D341Med (cell line): ENCODE measurements around the gene SPRR1B.
"Not testable (repeated sequence)": the region's sequence is repeated elsewhere in the genome, so short reads cannot be mapped to it uniquely, and the experiment has no call there.

Experiments used
- DNase-seq: peaks from one replicate; pipeline ENCODE4 v3.0.0; 2012; ENCODE audit warnings: low spot score

SPRR1B gene

DNA sequence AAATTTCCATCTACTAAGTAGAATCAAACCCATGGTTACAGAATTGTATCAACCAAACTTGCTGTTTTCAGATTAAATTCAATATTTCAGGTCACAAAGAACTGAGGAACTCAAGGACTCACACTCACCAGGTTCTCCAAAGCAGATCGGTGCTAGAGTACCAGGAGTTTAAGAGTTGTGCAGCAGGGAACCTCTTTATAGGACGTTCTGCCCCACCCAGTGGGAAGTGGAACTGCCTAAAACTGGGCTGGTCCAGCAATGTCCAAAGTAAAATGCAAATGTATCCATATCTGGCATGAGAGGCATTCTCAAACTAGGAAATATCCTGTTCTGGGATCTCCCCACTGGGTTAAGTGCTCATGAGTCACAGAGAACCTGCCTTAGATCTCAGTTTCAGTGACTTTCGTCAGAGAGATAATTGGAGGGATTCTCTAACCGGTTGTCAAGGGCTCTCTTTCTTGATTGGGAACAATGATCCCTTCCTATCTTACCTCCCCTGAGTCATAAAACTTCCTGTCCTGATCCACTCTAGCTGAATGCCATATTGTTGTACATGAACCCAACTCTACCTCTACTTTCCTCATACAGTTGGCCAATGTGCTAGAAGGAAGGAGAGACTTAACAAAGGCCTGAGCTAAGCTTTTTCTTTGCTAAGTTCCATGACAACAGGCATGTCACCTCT lies 10.1 kb downstream of the SPRR1B start, which contains the start of gene SPRR2D:
TSS of gene SPRR2D (minus strand) at position 171 of the 682 bp plus-strand sequence. CDS start 774 bp downstream, outside the sequence.
- no peak for DNase-seq

DNA sequence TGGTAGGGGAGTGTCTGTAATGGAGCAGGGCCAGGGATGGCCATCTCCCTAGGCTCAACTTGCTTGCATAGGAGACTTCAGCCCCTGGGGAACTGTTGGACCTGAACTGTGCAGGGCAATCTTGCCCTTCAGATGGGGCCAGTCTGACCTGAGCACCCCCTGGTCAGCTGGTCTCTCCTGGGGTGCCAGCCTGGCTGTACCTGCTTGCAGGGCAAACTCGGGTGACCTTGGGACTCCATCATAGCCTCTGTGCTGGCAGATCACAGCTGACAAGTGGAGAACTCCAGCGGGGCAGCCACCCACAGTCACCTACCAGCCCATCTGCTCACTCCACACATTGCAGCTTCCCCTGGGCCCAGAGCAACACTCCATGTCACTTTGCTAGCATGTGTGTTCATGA lies 18.2 kb downstream of the SPRR1B start:
- no peak for DNase-seq

GRCh38 chr1:153056111-153056510 lies 25.1 kb downstream of the SPRR1B start:
- not testable (repeated sequence) for DNase-seq

DNA sequence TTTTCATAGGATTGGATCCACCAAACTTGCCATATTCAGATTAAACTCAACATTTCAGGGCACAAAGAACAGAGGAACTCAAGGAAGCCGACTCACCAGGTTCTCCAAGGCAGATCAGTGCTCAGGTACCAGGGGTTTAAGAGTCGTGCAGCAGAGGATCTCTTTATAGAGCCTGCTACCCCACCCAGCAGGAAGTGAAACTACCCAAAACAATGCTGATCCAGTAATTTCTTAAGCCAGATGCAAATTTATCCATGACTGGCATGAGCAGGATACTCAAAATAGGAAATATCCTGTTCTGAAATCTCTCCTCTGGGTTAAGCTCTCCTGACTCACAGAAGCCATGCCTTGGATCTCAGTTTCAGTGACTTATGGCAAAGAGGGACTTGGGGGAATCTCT lies 26.4 kb downstream of the SPRR1B start, which contains the start of gene SPRR2A:
TSS of gene SPRR2A (minus strand) at position 138 of the 400 bp plus-strand sequence. CDS start 777 bp downstream, outside the sequence.
- DNase-seq, result no peak

- no peak for DNase-seq
Measured at GRCh38 chr1:153058154-153058553, 27.2 kb downstream of the SPRR1B start.

- DNase-seq, result no peak
Measured at GRCh38 chr1:153058826-153059784, 28.1 kb downstream of the SPRR1B start.

DNA sequence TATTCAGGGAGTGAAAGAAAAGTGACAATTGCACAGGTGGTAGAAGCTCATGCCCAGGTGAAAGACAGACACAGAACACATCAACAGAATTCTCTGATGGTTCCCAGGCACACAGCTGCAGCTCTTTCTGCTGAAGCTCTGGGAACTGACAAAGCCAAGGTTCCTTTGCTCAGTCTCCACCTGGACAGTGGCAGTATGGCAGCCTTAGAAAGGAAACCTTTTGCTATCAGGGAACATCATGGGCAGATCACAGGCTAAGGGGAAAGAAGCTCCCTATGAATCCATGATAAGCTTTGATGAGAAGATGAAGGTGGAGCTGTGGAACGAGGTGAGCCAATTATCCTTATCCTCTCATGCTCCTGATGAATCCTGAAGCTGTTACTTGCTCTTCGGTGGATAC lies 39.2 kb downstream of the SPRR1B start:
- DNase-seq, result no peak

GRCh38 chr1:153071511-153071910 lies 40.5 kb downstream of the SPRR1B start, which contains the start of gene SPRR2B:
SPRR2B (minus strand) TSS chr1:153071611; CDS start chr1:153070839, 772 bp downstream.
- DNase-seq, result no peak

DNA sequence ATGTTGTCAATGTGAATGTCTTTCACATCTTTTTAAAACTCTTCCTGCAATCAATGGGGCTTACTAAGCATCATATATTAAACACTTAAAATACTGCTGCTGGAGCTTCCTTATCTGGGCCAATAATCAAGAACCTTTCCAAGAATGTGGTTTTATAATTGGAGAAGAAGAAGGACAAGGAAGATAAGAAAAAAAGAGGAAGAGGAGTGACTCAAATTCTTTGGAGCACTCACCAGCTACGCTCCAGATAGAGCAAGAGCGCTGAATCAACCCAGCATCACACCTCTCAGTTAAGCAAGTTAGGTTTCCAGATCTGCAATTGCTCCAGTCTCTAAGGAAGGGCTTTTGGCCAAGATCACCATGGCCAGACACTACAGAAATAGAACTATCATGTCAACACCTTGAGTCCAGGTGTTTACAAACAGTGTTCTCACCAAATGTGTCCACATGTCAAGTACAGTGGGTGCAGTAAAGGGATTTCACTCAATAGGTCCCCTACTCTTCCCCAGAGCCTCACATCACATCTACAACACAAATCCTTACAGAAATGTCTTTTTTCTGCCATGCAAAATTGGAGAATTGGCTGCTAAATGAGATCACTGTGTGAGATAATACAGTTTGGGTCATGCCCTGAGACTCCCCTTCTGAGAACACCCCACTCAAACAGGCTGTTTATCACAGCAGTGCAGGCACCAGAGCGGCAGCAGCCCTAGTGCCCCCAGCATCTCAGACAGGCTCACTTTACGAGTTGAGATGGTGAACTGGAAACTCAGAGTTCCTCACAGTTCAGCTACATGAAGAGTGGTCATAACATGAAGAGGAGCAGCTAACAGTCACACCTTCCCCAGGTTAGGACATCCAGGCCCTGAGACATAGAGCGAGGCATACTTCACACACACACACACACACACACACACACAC lies 42.1 kb downstream of the SPRR1B start:
- DNase-seq, result no peak

GRCh38 chr1:153081736-153082135 lies 50.7 kb downstream of the SPRR1B start:
- DNase-seq, result no peak
